K562 (cell line): ENCODE results near the gene NKD1. TPM values are rescaled to one million over a fixed set of nuclear protein-coding genes. Genes with fewer than 3 reads are reported as not detected.

Experiments
- ATAC-seq: fragments of 200-7000 bp; cut with Tn5 transposase; 3 replicates; pipeline ENCODE4 v1.9.1; 2020; ENCODE audit warnings: moderate library complexity
- BruUV-seq: library from RNA; stranded (reverse); fragments of 400-500 nt; replicated peaks from 2 replicates; lab custom pipeline; 2021; lab: Mats Ljungman, UMichigan
- CTCF ChIA-PET: fragments of 300-600 bp; formaldehyde crosslinking; extraction: SDS; loops from one replicate; lab custom pipeline; 2021; ENCODE audit warnings: low intra/inter-chr PET ratio; lab: Yijun Ruan, JAX
- POLR2A ChIA-PET: fragments of 300-600, 350-650 bp; sonication (Branson Sonifier 250); formaldehyde crosslinking; extraction: SDS; loops from one replicate; lab custom pipeline; 2021; ENCODE audit warnings: antibody characterized with exemption, inconsistent platforms; lab: Yijun Ruan, JAX
- DNase-seq, 4 experiments: peaks; one replicate each; pipeline versions ENCODE4 v3.0.0 to v3.0.0-alpha.2; 2011 to 2018; ENCODE audit warnings: low spot score in 3 of 4, mixed read lengths in 3 of 4; ENCODE audit errors: extremely low read depth in 1 of 4
- FAIRE-seq: peaks from 2 replicates; lab custom pipeline; 2011; peaks lifted over from hg19 to GRCh38; lab: Jason Lieb, UNC
- H2AFZ ChIP-seq: 2 replicates; pipeline ENCODE4 v1.6.0; 2011; ENCODE audit warnings: low read depth, low read length, control low read depth, inconsistent platforms
- H3K27ac ChIP-seq: fragments of 200-600 bp; 3 replicates; pipeline ENCODE4 v1.8.0; 2011; ENCODE audit warnings: low read depth, mild to moderate bottlenecking, control low read depth, inconsistent platforms, low read length, moderate library complexity, mixed read lengths; ENCODE audit errors: extremely low read depth
- H3K27me3 ChIP-seq, 2 experiments: fragments of 300-600 bp in 1 of 2; 2 replicates in 1 of 2; 3 replicates in 1 of 2; pipeline versions ENCODE4 v1.6.0 to v1.8.0; 2011; ENCODE audit warnings: inconsistent platforms in 2 of 2, low read length in 2 of 2, mild to moderate bottlenecking in 1 of 2, mixed read lengths in 1 of 2, moderate library complexity in 1 of 2; ENCODE audit not compliant: control insufficient read depth in 2 of 2, insufficient read depth in 2 of 2
- H3K36me3 ChIP-seq: fragments of 300-600 bp; 3 replicates; pipeline ENCODE4 v1.8.0; 2011; ENCODE audit warnings: mild to moderate bottlenecking, low read length, inconsistent platforms; ENCODE audit not compliant: control insufficient read depth, insufficient read depth
- H3K4me1 ChIP-seq, 2 experiments: fragments of 200-600 bp in 1 of 2; replicated peaks in 1 of 2; 2 replicates in 1 of 2; 3 replicates in 1 of 2; pipeline versions ENCODE4 v1.5.1 to v1.8.0; 2011; ENCODE audit warnings: inconsistent platforms in 2 of 2, low read length in 2 of 2, mild to moderate bottlenecking in 1 of 2, mixed read lengths in 1 of 2, moderate library complexity in 1 of 2; ENCODE audit not compliant: control insufficient read depth in 2 of 2, insufficient read depth in 2 of 2
- H3K4me2 ChIP-seq: 2 replicates; pipeline ENCODE4 v1.6.1; 2011; ENCODE audit warnings: low read length, control low read depth, inconsistent platforms, mixed read lengths; ENCODE audit not compliant: insufficient read depth
- H3K4me3 ChIP-seq: fragments of 200-600 bp; sonication (generic), shearing (Covaris generic); 2 replicates; pipeline ENCODE4 v1.5.1; 2016; ENCODE audit warnings: control low read depth, inconsistent platforms
- H3K79me2 ChIP-seq: fragments of 200-600 bp; 3 replicates; pipeline ENCODE4 v1.8.0; 2011; ENCODE audit warnings: low read length, inconsistent platforms; ENCODE audit not compliant: control insufficient read depth, insufficient read depth
- H3K9ac ChIP-seq, 2 experiments: 2 replicates each; pipeline versions ENCODE4 v1.6.0 to v1.6.1; 2011; ENCODE audit warnings: low read depth in 2 of 2, low read length in 2 of 2, control low read depth in 1 of 2, inconsistent platforms in 1 of 2, mild to moderate bottlenecking in 1 of 2, mixed read lengths in 1 of 2; ENCODE audit not compliant: insufficient read depth in 1 of 2
- H3K9me1 ChIP-seq: one replicate; pipeline ENCODE4 v1.6.0; 2011; ENCODE audit warnings: inconsistent platforms, mild to moderate bottlenecking, low read length, moderate library complexity; ENCODE audit not compliant: control insufficient read depth, insufficient read depth
- H3K9me3 ChIP-seq: replicated peaks from 2 replicates; pipeline ENCODE4 v1.5.1; 2011; ENCODE audit warnings: low read depth, low read length, inconsistent platforms; ENCODE audit not compliant: control insufficient read depth, insufficient read depth
- H4K20me1 ChIP-seq: replicated peaks from 2 replicates; pipeline ENCODE4 v1.6.1; 2011; ENCODE audit warnings: low read length, inconsistent platforms, mixed read lengths; ENCODE audit not compliant: control insufficient read depth, insufficient read depth
- ARID3A ChIP-seq: IDR thresholded peaks from 2 replicates; pipeline ENCODE4 v1.6.1; 2012; ENCODE audit warnings: low read depth, low read length, improper control_type of control experiment, borderline replicate concordance
- CBX5 ChIP-seq: IDR thresholded peaks from 2 replicates; pipeline ENCODE4 v1.6.1; 2014; ENCODE audit warnings: low read depth, borderline replicate concordance
- CLOCK ChIP-seq: fragments of 250-450 bp; sonication (Bioruptor Pico); IDR thresholded peaks from 2 replicates; pipeline ENCODE4 v1.4.0; 2020; ENCODE audit warnings: mild to moderate bottlenecking, moderate library complexity, borderline replicate concordance
- DPF2 ChIP-seq: fragments of 450-650 bp; IDR thresholded peaks from 2 replicates; pipeline ENCODE4 v1.6.1; 2016
- HDAC2 ChIP-seq: fragments of 450-650 bp; IDR thresholded peaks from 2 replicates; pipeline ENCODE4 v1.6.1; 2016; ENCODE audit warnings: mild to moderate bottlenecking
- NFIC ChIP-seq: fragments of 450-650 bp; IDR thresholded peaks from 2 replicates; pipeline ENCODE4 v1.6.1; 2017; ENCODE audit warnings: mild to moderate bottlenecking, inconsistent platforms
- NFXL1 ChIP-seq: fragments of 450-650 bp; formaldehyde crosslinking; IDR thresholded peaks from 2 replicates; pipeline ENCODE4 v1.4.0; 2021; ENCODE audit warnings: mild to moderate bottlenecking
- PRMT5 ChIP-seq: sonication (generic); formaldehyde crosslinking; IDR thresholded peaks from 2 replicates; pipeline ENCODE4 v1.5.0; 2020; ENCODE audit warnings: missing genetic modification reagents
- YY1 ChIP-seq, 3 experiments: IDR thresholded peaks; 2 replicates each; pipeline ENCODE4 v1.6.1; 2011; ENCODE audit warnings: low read length in 2 of 3, mild to moderate bottlenecking in 2 of 3, moderate library complexity in 2 of 3, borderline replicate concordance in 1 of 3, control low read depth in 1 of 3, low read depth in 1 of 3; ENCODE audit not compliant: insufficient read depth in 3 of 3, insufficient replicate concordance in 2 of 3, control insufficient read depth in 1 of 3, insufficient read length in 1 of 3; ENCODE audit errors: extremely low read depth in 1 of 3
- ZNF165 ChIP-seq: fragments of 250-450 bp; sonication (Bioruptor Pico); IDR thresholded peaks from 2 replicates; pipeline ENCODE4 v1.4.0; 2020; ENCODE audit warnings: borderline replicate concordance
- ZNF75A ChIP-seq: fragments of 450-650 bp; formaldehyde crosslinking; IDR thresholded peaks from 2 replicates; pipeline ENCODE4 v1.4.0; 2020; ENCODE audit warnings: mild to moderate bottlenecking
- ZZZ3 ChIP-seq: fragments of 450-650 bp; IDR thresholded peaks from 2 replicates; pipeline ENCODE4 v1.6.1; 2016; ENCODE audit warnings: antibody characterized with exemption, mild to moderate bottlenecking, moderate library complexity
- WGBS: fragments of 100-300 bp; shearing (Covaris generic); methylation state at CpG from one replicate; pipeline ENCODE4 v1.1.6; 2016; ENCODE audit warnings: low coverage, mixed read lengths; ENCODE audit not compliant: insufficient coverage; ENCODE audit errors: missing lambda C conversion rate; 5-methylcytosine and 5-hydroxymethylcytosine counted together
- in situ Hi-C: fragments of 300-500 bp; cut with MboI; formaldehyde crosslinking; loops from 4 replicates; pipeline ENCODE4 v1.15.0; 2018; ENCODE audit warnings: inconsistent platforms, mixed read lengths
- intact Hi-C: fragments of 100-400 bp; cut with micrococcal nuclease; formaldehyde crosslinking; loops from 2 replicates; pipeline ENCODE4 v1.14.2; 2022
- polyA plus RNA-seq, 8 experiments: library from polyadenylated mRNA; depleted of rRNA in 4 of 8; stranded (reverse) in 5 of 8; unstranded in 3 of 8; fragments of >200 nt; fragmentation: Nextera tagmentation in 2 of 8; fragmentation: Illumina TruSeq in 1 of 8; extraction: Ambion mirVana in 2 of 8; extraction: Trizol in 1 of 8; gene quantifications; 2 replicates each; pipeline versions ENCODE4 v1.2.1 to v1.2.3, GENCODE V29; 2011 to 2014; ENCODE audit warnings: inconsistent platforms in 1 of 8, missing spikeins in 1 of 8
- total RNA-seq, 7 experiments: library from RNA; depleted of rRNA in 6 of 7; stranded (reverse); fragments of >200 nt in 6 of 7; fragmentation: Illumina TruSeq in 2 of 7; extraction: Trizol in 2 of 7; gene quantifications; 2 replicates each; pipeline versions ENCODE4 v1.2.1 to v1.2.3, GENCODE V29; 2011 to 2021; ENCODE audit warnings: low replicate concordance in 1 of 7
- TF ChIP-seq, protein P1 (sequence below): fragments of 450-650 bp; formaldehyde crosslinking; IDR thresholded peaks from 2 replicates; pipeline ENCODE4 v1.4.0; 2020; ENCODE audit warnings: mild to moderate bottlenecking, moderate library complexity
- TF ChIP-seq, protein P2 (sequence below): fragments of 450-650 bp; IDR thresholded peaks from 2 replicates; pipeline ENCODE4 v1.6.1; 2014; ENCODE audit warnings: low read depth, mild to moderate bottlenecking, moderate library complexity, borderline replicate concordance

The NKD1 gene
- total and polyA plus RNA-seq, 9 of the 15 experiments (the other 6 are each of a cell fraction or from before 2014, with no cell fraction given) = under 0.01 to 0.24 (median 0.04) TPM; not detected in 2

- FAIRE-seq = no peak
- intact Hi-C loops = no loop called here
- Histone ChIP-seq H4K20me1 (no peaks in the 10 kb centered on the region), H3K4me1 (peaks cover 0 to 9% of the 10 kb centered on the region in 2 experiments; a peak in 2 of 5 replicates), H3K9me3 (no peaks in the 10 kb centered on the region), H3K9me1 (no peaks in the 10 kb centered on the region), H3K4me3 (no peak overlapping the region), H3K9ac (no peak overlapping the region), H3K27me3 (peaks cover 8 to 36% of the 10 kb centered on the region in 2 experiments; a peak in 3 of 5 replicates), H3K36me3 (no peaks in the 10 kb centered on the region), H3K4me2 (no peak overlapping the region), H2AFZ (no peak overlapping the region), H3K79me2 (no peaks in the 10 kb centered on the region), H3K27ac (no peak overlapping the region)
- ChIA-PET CTCF (no interaction called here), POLR2A (no interaction called here)
- no peak for ATAC-seq
- in situ Hi-C loops = no loop called here
- no TSS peak for BruUV-seq
- no peak for DNase-seq
- 0% methylated on average over 2 of the region's 2 CpGs for WGBS
- TF ChIP-seq, protein P1, sequence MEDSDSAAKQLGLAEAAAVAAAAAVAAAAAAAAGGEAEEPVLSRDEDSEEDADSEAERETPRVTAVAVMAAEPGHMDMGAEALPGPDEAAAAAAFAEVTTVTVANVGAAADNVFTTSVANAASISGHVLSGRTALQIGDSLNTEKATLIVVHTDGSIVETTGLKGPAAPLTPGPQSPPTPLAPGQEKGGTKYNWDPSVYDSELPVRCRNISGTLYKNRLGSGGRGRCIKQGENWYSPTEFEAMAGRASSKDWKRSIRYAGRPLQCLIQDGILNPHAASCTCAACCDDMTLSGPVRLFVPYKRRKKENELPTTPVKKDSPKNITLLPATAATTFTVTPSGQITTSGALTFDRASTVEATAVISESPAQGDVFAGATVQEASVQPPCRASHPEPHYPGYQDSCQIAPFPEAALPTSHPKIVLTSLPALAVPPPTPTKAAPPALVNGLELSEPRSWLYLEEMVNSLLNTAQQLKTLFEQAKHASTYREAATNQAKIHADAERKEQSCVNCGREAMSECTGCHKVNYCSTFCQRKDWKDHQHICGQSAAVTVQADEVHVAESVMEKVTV = no peak
- TF ChIP-seq DPF2 (no peak), HDAC2 (no peak), CBX5 (no peak), CLOCK (CRISPR knock-in tag) (no peak), ZZZ3 (no peak), YY1 (IDR thresholded peaks at IDR 0.05; ENCODE audit: borderline replicate concordance in 1 of 3, control insufficient read depth in 1 of 3, extremely low read depth in 1 of 3, insufficient read depth in 3 of 3, insufficient read length in 1 of 3, insufficient replicate concordance in 2 of 3, low read depth in 1 of 3, low read length in 2 of 3) (no peak), NFIC (no peak), ZNF75A (CRISPR knock-in tag) (no peak), NFXL1 (no peak), ZNF165 (CRISPR knock-in tag) (no peak), ARID3A (no peak), PRMT5 (no peak)
- TF ChIP-seq, protein P2, sequence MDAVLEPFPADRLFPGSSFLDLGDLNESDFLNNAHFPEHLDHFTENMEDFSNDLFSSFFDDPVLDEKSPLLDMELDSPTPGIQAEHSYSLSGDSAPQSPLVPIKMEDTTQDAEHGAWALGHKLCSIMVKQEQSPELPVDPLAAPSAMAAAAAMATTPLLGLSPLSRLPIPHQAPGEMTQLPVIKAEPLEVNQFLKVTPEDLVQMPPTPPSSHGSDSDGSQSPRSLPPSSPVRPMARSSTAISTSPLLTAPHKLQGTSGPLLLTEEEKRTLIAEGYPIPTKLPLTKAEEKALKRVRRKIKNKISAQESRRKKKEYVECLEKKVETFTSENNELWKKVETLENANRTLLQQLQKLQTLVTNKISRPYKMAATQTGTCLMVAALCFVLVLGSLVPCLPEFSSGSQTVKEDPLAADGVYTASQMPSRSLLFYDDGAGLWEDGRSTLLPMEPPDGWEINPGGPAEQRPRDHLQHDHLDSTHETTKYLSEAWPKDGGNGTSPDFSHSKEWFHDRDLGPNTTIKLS = no peak
These were observed 142.0 kb downstream of the NKD1 start for GRCh38 chr16:50690177-50690576.
